Nephron progenitor cell (in vitro differentiated cells): ENCODE measurements around the gene TEDC1.

Experiments used
- DNase-seq: peaks from one replicate; pipeline ENCODE4 v3.0.0; 2021
- H3K27ac Mint-ChIP-seq: 2 replicates; pipeline ENCODE4 v1.8.0; 2021; ENCODE audit warnings: mild to moderate bottlenecking, moderate library complexity, mixed read lengths
- H3K27me3 Mint-ChIP-seq: 2 replicates; pipeline ENCODE4 v1.8.0; 2021; ENCODE audit warnings: mild to moderate bottlenecking, low read depth, mixed read lengths; ENCODE audit not compliant: poor library complexity
- H3K36me3 Mint-ChIP-seq: 2 replicates; pipeline ENCODE4 v1.8.0; 2021; ENCODE audit warnings: low read depth, mixed read lengths
- H3K4me1 Mint-ChIP-seq: 2 replicates; pipeline ENCODE4 v1.8.0; 2021; ENCODE audit warnings: mixed read lengths
- H3K4me3 Mint-ChIP-seq: 2 replicates; pipeline ENCODE4 v1.8.0; 2021; ENCODE audit warnings: mild to moderate bottlenecking, moderate library complexity, mixed read lengths
- H3K9me3 Mint-ChIP-seq: 2 replicates; pipeline ENCODE4 v1.8.0; 2021; ENCODE audit warnings: mild to moderate bottlenecking, moderate library complexity, mixed read lengths
- CTCF ChIP-seq: fragments of 200-600 bp; sonication (generic); IDR thresholded peaks from 2 replicates; pipeline ENCODE4 v1.5.0; 2021; ENCODE audit warnings: antibody characterized with exemption

TEDC1 gene

GRCh38 chr14:105547741-105548169 is 56.7 kb downstream of the TEDC1 start:
- no peak for DNase-seq
- H3K9me3 Mint-ChIP-seq, result peaks cover 55% of the 10 kb centered on the region
- no peaks in the 10 kb centered on the region for H3K4me1 Mint-ChIP-seq
- no peak overlapping the region for H3K4me3 Mint-ChIP-seq
- TF ChIP-seq CTCF, result no peak
- H3K27me3 Mint-ChIP-seq, result no peaks in the 10 kb centered on the region
- no peaks in the 10 kb centered on the region for H3K36me3 Mint-ChIP-seq
- no peak overlapping the region for H3K27ac Mint-ChIP-seq
